GM12892 (cell line): ENCODE data around the gene CAPN12.

ENCODE experiments used
- DNase-seq: peaks from one replicate; pipeline ENCODE4 v3.0.0; 2011; ENCODE audit not compliant: insufficient read length
- FAIRE-seq: peaks from 2 replicates; lab custom pipeline; 2011; peaks lifted over from hg19 to GRCh38; lab: Jason Lieb, UNC
- POLR2A ChIP-seq: IDR thresholded peaks from 2 replicates; pipeline ENCODE4 v1.6.1; 2011; ENCODE audit warnings: low read depth, low read length, control low read depth
- POLR2AphosphoS5 ChIP-seq: IDR thresholded peaks from 2 replicates; pipeline ENCODE4 v1.6.1; 2011; ENCODE audit warnings: low read depth, low read length, control low read depth
- TAF1 ChIP-seq: IDR thresholded peaks from 2 replicates; pipeline ENCODE4 v1.6.1; 2011; ENCODE audit warnings: low read depth, mild to moderate bottlenecking, control low read depth, low read length, borderline replicate concordance

Gene CAPN12

DNA sequence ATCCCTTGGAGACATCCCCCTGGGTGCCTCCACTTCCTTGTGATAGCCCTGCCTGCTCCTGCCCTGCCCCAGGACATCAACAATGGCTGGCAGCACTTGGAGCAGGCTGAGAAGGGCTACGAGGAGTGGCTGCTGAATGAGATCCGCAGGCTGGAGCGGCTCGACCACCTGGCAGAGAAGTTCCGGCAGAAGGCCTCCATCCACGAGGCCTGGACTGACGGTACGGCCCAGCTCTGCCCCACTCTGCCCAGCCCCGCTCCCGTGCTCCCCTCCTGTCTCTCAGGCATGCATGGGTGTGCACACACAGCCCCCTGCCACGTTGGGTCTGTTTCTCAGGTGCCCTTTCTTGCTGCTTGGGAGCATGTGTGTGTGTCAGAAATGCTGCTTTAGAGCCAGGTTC lies 26.4 kb downstream of the CAPN12 start:
- FAIRE-seq, result no peak
- no peak for TF ChIP-seq POLR2AphosphoS5
- TF ChIP-seq POLR2A, result no peak
- no peak for TF ChIP-seq TAF1
- DNase-seq, result no peak

DNA sequence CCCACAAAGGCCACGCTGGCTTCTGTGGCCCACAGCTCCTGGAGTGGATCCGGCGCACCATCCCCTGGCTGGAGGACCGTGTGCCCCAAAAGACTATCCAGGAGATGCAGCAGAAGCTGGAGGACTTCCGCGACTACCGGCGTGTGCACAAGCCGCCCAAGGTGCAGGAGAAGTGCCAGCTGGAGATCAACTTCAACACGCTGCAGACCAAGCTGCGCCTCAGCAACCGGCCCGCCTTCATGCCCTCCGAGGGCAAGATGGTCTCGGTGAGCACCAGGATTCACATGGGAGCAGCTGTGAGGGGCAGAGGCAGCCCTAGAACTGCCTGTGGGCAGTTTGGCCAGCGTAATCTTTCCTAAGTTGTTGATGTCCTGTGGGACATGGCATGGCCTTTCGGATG lies 27.2 kb downstream of the CAPN12 start:
- no peak for FAIRE-seq
- TF ChIP-seq TAF1, result no peak
- TF ChIP-seq POLR2AphosphoS5, result no peak
- TF ChIP-seq POLR2A, result no peak

DNA sequence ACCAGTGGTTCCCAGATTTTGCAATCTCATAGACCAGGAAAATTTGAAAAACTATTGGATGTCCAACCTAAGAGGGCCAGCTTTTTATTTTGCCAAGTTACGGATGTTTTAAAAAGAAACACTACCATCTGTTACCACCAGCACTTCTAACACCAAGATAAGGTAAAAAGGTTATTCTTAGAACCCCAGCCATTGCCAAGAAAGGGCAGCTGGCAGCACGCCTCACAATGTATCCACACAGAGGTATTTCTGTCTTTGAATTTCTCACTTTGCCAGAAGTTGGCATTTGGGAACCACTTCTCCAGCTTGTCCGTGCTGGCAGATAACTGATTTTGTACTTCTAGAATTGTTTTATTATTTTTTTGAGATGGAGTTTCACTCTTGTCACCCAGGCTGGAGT lies 28.7 kb downstream of the CAPN12 start:
- DNase-seq (no peak), FAIRE-seq (no peak)
- no peak for TF ChIP-seq POLR2AphosphoS5
- no peak for TF ChIP-seq TAF1
- TF ChIP-seq POLR2A, result no peak

More for the DNA sequence above, 27.2 kb downstream of the CAPN12 start:
- no peak for DNase-seq

DNA sequence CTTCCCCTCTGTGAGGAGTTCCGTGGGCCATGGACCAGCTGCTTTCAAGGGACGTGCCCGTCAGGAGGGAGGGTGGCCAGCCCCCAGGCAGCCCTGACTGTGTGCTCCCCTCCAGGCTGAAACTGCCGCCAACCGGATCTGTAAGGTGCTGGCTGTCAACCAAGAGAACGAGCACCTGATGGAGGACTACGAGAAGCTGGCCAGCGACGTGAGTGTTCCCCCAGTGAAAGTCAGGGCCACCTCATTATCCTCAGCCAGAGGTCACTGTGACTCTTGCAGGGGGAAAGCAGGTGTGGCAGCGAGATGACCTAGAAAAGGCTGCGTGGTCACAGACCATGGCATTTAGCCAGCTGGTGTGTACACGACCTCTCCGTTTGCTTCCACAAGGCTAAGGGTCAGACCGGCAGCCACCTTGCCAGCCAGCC lies 29.9 kb downstream of the CAPN12 start:
- TF ChIP-seq POLR2AphosphoS5 (no peak), TAF1 (no peak), POLR2A (no peak)
- DNase-seq (no peak), FAIRE-seq (no peak)

DNA sequence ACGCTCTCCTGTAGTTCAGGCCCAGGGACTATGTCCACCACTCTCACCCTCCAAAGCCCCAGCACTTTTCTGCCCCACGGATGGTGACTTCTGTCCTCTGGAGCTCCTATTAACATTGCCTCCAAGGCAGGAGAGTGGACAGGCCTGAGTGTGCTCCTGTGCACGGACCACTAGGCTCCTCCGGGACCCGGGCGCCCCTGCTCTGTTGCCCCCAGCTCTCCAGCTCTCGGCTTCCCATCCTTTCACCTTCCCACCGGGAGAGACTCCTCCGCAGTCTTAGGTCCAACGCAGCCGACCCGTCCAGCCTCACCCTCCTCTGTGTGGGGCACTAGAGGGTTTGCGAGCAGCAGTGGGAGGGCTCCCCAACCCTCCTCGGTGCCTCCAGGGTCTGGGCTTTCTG lies 30.4 kb downstream of the CAPN12 start:
- TF ChIP-seq POLR2A, result no peak
- no peak for TF ChIP-seq POLR2AphosphoS5
- no peak for TF ChIP-seq TAF1
- DNase-seq (no peak), FAIRE-seq (no peak)

DNA sequence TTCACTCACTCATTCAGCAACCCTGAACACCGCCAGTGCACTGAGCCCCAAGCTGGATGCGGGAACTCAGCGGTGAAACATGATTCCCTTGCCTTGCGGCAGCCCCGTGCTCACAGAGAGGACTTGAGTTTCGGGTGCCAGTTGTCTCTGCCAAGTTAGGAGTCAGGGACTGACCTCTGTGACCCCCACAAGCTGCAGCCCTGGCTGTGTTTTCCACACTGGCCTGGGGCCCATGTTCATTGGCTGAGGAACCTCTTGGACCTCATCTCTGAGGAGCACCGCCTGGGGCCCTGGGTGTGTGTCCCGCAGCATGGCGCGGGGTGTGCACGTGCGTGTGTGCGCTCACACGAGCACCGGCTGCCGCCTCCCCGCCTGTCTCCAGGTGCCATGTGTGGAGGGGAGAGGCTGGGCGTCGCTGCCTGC lies 31.0 kb downstream of the CAPN12 start:
- DNase-seq, result no peak
- no peak for TF ChIP-seq POLR2A
- FAIRE-seq, result no peak

DNA sequence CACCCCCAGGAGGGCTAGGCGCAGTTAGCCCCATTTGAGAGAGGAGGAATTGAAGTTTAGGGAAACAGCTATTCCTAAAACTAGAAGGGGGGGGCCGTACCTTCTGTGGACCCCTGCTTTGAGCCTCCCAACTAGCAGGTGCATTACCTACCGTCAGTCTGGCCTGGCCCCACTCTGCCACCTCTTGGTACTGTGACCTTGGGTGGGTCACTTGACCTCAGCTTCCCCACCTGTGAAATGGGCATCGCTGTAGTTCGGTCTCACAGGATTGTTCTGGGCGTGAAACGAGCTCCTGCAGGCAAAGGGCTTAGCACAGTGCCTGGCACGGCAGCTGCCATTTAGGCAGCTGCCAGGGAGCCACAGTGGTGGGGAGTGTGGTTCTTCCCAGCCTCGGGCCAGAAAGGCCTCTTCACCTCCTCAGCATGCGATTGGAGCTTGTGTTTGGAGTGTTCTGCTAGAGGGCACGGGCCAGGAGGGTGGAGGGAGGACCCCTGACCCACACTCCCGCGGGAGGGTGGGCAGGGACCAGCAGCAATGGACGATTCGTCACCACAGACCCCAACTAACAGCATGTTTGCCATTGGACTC lies 32.0 kb downstream of the CAPN12 start:
- TF ChIP-seq TAF1 (no peak), POLR2A (0 out of 2 replicates have a peak, but pooled peaks have one; percentile 20), POLR2AphosphoS5 (no peak)
- no peak for DNase-seq
- no peak for FAIRE-seq

DNA sequence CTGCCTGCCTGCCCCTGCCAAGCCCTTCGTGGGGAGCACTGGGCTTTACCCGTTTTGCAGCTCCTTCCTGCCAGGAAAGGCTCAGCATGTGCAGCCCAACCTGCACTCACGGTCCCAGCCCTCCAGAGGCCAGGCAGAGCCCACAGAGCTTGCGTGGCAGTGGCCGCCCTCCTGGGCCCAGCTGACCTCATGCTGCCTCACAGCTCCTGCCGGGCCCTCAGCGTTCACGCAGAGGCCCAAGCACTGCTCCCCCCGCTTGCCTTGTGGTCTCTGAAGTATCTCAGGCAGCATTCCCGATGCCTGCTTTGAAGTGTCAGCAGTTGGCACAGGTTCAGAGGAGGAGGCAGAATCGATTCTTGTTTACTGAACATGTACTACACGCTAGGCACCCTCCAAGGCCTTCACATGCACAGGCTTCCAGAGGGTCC lies 32.5 kb downstream of the CAPN12 start:
- DNase-seq (no peak), FAIRE-seq (no peak)

DNA sequence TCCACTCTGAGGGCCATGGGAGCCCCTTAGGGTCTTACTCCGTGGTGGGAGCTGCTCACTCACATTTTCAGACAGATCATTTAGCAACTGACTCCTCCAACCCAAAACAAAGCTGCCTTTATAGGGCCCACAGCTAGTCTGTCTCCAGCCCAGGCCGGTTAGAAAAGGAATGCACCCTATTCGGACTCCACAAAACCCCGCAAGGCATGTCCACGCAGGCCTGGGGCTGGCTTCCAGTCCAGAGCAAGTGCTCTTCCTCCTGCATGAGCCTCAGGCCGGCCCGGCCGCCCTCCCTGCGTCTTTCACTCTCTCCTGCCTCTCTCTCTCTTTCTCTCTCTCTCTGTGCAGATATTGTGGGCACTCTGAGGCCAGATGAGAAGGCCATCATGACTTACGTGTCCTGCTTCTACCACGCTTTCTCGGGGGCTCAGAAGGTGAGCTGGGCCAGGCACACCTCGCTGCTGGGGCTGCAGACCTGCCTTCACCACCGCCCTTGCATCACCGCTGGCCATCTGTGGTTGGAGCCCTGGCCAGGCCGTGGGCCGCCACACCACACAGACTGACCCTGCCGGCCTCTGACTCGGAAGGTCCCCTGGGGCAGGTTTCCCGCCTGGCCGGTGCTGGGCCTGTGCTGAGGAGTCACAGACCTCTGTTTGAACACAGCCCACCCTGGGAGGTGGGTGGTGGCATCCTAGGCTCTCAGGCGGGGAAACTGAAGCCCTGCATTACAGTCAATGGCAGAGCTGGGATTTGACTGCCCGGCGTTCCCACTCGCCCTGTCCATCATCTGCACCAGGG lies 33.1 kb downstream of the CAPN12 start:
- no peak for FAIRE-seq
- no peak for TF ChIP-seq TAF1
- TF ChIP-seq POLR2AphosphoS5, result no peak
- no peak for TF ChIP-seq POLR2A

More for the DNA sequence above, 32.5 kb downstream of the CAPN12 start:
- TF ChIP-seq POLR2AphosphoS5 (no peak), TAF1 (no peak), POLR2A (no peak)

DNA sequence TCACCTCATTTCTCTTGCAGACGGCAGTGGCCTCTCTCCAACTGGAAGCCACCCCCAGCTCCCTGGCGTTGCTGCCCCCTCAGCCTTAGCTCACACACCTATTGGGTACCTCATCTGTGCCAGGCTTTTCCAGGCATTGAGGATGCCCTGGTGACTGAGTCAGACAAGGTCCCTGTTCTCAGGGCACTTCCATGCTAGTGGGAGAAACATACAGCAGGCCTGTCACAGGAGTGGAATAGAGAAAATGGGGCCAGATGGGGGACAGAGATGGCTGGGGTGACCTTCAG lies 33.9 kb downstream of the CAPN12 start:
- no peak for TF ChIP-seq TAF1
- no peak for TF ChIP-seq POLR2AphosphoS5
- TF ChIP-seq POLR2A, result no peak

More for the DNA sequence above, 33.1 kb downstream of the CAPN12 start:
- DNase-seq, result no peak

DNA sequence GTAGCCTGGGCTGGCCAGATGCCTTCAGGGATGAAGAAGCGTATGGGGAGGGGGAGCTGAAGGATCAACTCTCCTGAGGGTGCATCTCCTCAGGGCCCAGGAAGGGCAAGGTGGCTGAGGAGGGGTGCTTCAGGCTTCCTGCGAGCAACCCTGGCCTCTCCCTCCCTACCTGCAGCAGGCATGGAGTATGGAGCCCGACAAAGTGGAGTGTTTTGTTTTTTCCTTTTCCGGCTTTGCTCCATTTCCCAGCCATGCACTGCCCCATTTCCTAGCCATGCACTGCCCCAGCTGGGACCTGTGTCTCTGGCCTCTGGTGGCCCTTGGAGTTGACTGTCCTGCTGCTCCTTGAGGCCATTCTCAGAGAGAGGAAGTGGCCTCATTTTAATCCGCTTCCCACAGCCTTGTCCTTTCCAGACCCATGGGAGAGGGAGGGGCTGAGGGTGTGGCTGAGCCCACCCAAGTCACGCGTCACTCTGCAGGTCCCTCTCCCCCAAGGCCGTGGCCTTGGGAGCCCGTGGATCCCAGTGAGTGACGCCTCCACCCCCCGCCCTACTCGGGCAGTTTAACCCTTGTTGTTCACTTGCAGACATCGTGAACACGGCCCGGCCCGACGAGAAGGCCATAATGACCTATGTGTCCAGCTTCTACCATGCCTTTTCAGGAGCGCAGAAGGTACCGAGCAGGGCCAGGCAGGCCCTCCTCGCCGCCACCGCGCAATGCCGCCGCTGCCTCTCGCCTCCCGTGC lies 34.4 kb downstream of the CAPN12 start:
- no peak for DNase-seq
- no peak for TF ChIP-seq POLR2AphosphoS5
- no peak for TF ChIP-seq POLR2A
- no peak for TF ChIP-seq TAF1
- no peak for FAIRE-seq

More for the DNA sequence above, 33.9 kb downstream of the CAPN12 start:
- FAIRE-seq (no peak), DNase-seq (no peak)
